GM18870 (cell line): Measurements from ENCODE around the gene LYPD5.

Experiments
- ATAC-seq: cut with Tn5 transposase; IDR thresholded peaks from one replicate; pipeline ENCODE4 v1.9.1; 2021; ENCODE audit warnings: moderate library complexity; ENCODE audit not compliant: unreplicated experiment

The LYPD5 gene

DNA sequence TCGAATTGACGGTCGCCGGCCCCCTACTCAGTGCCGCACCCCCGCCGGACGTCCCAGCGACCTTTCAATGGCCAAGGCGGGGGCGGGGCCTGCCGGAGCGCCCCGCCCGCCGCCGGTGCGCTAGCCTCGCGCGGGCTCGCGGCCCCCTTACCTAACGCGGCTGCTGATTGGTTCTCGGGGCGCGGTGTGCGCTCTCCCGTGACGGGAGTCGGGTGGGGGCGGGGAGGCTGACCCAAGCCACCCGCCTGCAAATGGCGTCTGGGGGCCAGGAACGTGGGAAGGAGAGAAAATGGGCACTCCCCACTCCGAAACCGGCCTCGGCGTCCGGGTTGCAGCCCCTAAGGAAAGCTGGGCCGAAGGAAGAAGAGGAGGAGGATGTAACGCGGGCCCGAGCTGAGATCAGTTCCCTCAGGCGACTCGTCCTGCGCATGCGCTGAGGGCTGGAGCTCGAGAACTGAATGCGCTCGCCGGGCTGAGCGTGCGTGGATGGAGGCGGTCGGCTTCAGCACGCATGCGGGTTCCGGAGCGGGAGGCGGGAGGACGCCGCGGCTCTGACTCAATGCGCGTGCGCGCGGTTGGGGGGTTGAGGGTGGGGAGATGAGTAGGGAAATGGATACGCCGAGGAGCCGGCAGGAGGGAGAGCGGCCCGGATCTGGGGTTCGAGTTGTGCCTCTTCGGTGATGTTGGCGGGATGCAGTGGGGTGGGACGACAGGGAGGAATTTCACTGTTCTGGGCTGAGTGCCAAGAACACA is 47.6 kb downstream of the LYPD5 start, which contains the start of gene SMG9:
Gene SMG9, minus strand, starts transcription at position 460 of the 753 bp plus-strand sequence. CDS start 4,221 bp downstream, outside the sequence.
- ATAC-seq: peak; percentile 41

DNA sequence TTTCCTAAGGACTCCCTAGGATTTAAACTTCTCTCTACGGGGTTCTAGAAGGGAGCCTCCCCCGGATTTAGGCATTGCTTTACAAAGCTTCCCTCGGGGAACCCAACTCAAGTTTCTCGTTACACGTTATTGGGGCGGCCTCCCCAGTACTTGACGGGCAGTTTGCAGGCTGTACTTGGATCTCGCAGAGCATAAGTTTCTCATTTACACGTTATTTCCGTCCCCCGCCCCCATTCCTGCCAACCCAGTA is 48.1 kb downstream of the LYPD5 start:
- ATAC-seq: peak; percentile 21

DNA sequence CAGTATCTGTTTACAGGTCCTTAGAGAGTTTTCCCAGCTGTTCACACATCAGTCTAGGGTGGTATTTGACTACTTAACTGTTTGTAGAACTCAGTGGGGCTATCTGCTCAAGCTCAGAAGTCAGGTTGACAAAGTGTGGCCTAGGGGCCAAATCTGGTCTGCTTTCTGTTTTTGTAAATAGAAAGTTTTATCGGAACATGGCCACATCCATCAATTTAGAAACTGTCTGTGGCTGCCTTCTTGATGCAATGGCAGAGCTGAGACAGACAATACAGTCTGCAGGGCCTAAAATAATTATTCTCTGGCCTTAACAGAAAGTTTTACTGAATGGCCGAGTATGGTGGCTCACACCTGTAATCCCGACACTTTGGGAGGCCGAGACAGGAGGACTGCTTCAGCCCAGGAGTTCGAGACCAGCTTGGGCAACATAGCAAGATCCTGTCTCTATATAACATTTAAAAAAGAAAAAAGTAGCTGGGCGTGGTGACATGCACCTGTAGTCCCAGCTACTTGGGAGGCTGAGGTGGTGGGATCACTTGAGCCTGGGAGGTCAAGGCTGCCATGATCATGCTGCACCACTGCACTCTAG is 49.9 kb downstream of the LYPD5 start:
- ATAC-seq: no peak

DNA sequence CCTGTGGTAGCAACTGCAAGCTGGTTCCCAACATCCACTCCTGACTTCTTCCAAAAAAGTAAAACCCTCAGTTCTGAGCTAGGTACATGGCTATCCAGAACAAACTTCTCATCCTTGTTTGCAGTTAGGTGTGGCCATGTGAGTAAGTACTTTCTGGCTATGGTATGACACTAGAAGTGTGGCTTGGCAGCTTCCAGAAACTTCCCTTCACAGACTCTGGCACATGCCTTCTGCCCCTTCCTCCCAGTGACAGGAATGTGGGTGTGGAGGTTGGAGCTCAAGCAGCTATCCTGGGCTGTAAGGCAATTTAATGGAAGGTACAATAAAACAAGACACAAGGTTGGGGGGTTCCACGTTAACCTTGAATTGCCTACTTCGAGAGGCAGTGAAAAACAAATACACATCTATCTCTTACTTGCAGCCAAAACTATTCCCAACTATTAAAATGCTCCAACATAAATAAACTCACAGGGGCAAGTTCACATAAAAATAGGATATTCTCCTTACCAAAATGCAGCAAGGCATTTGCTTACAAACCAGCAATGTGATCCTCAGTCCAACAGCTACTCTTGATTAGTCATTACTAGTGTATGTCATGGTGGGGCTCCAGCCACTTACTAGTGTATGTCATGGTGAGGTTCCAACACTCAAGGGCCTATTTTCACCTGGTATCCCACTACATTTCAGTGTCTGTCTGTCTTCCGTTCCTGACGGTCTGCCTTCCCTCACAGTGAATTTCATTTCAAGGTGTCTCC is 50.6 kb downstream of the LYPD5 start:
- no peak for ATAC-seq

DNA sequence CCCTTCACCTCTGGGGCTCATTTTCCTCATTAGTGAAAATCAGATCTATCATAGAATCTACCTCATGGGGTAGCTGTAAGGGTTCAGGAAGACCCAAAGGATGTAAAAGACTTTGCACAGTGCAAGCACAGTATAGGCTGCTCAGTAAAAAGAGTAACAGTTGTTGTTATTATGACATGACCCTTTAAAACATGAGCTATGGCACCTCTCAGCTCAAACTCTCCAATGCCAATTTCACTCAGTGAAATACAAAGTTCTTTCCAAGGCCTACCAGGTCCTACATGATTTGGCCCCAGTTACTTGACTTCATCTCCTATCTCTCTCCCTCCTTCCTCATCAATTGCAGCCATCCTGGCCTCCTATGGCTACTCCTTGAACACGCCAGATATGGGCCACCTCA is 52.3 kb downstream of the LYPD5 start:
- no peak for ATAC-seq

DNA sequence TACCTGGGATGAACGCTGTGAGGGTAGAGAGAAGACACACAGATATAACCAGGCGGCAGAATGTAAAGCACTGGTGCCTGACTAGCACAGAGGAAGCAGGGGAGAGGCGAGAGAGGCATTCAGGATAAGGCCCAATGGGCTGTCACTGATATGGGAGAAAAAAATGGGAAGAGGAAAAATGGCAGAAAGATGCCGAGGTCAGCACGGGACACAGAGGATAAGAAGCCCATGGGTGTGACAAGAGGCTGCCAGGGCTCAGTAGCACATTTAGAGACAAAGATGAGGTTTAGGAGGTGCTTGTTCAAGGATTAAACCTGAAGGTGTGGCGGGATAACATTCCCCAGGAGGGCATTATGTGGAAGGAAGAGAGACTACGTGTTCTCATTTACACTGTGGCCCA is 53.1 kb downstream of the LYPD5 start:
- ATAC-seq: no peak

DNA sequence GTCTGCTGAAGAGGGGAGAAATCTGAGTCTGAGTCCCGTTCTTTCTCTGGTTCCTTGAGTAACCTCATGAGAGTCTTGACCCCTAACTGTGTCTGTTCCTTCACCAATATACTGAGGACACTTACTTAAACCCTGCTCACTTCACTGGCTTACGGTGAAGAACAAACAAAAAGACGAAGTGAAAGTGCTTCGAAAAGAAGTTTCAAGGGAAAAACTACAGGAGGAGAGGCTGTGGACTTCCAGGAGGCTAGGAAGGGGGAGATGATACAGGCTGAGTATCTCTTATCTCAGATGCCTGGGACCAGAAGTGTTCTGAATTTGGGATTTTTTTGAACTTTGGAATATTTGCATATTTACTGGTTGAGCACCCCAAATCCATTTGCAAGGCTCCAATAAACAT is 53.6 kb downstream of the LYPD5 start:
- no peak for ATAC-seq

DNA sequence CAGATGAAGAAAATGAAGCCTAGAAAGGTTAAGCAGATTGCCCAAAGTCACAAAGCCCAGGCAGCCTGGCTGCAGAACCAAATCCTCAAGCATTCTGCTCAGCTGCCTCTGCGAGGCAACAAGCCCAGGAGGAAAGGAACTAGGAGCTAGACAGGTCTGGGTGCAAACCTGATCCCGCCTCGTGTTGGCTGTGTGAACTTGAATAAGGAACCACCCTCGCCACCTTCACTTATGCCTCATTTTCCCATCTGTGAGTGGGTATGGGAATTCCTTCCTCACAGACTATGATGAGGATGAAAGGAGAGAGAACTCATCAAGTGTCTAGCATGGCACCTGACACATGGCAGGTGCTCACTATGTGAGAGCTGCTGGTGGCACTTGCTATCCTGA is 54.0 kb downstream of the LYPD5 start:
- ATAC-seq: no peak

DNA sequence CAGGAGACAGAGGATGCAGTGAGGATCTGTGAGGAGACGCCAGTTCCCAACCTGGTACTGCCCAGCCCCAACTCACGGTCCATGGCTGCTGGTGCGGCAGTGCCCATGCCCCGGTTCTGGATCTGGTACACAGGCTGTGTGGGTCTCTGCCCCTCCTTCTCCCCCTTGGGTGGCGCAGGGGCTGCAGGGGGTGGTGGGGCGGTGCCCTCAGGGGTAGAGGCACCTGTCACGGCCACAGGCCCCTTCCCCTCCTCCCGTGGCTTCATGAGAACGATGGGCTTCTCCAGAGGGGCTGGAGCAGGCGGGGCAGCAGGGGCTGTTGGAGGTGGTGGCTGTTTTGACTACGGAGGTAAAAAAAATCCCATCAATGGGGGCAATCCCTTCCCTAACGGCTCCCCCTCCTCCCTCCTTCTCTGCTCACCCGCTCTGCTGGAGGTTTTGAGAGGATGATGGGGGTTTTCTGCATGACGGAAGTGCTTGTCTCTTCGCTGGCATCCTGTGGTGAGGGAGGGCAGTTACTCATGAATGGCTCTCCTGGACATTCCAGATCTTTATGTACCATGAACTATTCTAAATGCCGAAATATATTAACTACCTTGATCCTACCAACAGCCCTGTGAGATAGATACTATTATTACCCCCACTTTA is 54.6 kb downstream of the LYPD5 start:
- no peak for ATAC-seq
